GM18861 (cell line): Measurements from ENCODE around the gene KRT31.
"Not testable (repeated sequence)": the region's sequence is repeated elsewhere in the genome, so short reads cannot be mapped to it uniquely, and the experiment has no call there.

Source experiments
- ATAC-seq: cut with Tn5 transposase; IDR thresholded peaks from one replicate; pipeline ENCODE4 v1.9.1; 2021; ENCODE audit not compliant: unreplicated experiment

KRT31 gene

GRCh38 chr17:41418116-41418860 is 20.9 kb upstream of the KRT31 start:
- no peak for ATAC-seq

DNA sequence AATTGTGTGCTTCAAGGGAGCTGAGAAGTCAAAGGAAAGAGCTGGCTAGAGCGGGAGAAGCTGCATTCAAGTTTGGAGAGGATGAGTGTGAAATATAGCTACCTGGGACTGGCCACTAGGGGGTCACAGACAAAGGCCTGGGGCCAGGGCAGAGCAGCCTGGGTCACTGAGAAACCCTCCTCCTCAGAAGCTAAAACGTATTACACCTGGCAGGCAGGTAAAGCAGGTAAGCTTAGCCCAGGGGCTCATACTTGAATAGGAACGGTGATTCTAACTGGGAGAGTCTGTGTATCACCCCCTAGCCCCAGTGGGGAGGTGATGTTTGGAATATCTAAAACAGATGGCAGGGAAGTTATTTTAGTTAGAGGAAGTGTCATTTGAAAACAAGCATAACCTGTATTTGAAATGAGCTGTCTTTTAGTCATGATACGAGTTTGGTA is 20.2 kb upstream of the KRT31 start:
- no peak for ATAC-seq

DNA sequence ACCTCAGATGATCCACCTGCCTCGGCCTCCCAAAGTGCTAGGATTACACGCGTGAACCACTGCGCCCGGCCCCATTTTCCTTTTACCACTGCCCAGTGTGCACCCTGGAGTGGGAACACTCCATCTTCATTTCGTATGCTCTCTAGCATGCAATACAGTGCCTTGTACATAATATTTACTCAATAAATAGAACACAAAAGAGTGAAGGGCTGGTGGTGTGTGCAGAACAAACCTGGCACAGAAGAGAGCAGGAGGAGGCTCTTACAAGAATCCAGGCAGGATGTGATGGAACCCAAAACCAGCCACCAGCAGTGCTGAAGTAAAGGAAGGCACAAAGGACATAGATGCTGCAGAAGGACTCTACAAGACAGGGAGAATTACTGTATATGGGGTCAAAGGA is 19.7 kb upstream of the KRT31 start:
- no peak for ATAC-seq

- no peak for ATAC-seq
Observed at GRCh38 chr17:41416479-41416878, 19.1 kb upstream of the KRT31 start.

GRCh38 chr17:41415833-41416335 is 18.5 kb upstream of the KRT31 start:
- no peak for ATAC-seq

DNA sequence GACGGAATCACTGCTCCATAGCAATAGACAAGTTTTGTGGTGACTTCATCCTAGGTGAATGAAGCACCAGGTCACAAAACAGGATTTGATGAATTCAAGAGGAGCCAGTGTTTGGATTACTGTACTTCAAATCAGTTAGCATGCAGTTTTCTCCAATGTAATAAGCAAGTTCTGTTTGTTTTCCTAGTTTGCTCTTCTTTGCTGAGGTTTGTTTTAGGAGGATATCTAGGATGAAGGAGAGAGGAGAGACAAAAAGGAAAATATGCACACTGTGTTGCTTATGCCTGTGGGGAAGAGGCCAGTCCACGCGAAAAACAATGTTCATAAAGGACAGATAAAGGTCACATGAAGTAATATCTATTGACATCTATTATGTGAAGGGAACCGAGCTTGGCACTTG is 18.0 kb upstream of the KRT31 start:
- no peak for ATAC-seq

DNA sequence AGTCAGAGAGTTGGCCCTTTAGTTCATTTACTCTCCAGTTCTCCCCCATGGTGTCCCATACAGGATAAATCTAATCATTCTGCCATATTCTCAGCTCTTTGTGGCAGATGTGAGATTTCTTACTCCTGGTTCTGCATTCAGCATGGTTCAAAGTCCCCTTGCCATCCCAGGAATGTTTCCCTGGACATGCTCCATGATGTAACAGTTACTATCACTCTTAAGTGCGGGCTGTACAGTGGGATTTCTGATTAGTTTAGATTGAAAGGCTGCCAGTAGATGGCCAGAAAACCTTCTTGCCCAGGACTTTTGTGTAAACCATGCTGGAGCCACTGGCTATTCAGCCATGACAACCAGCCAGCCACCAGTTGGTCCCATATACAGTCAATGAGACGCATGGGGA is 16.6 kb upstream of the KRT31 start:
- ATAC-seq: no peak

GRCh38 chr17:41413353-41413957 is 16.0 kb upstream of the KRT31 start:
- ATAC-seq: no peak

- no peak for ATAC-seq
Observed at GRCh38 chr17:41411072-41411840, 13.8 kb upstream of the KRT31 start.

GRCh38 chr17:41407226-41407625 is 9.8 kb upstream of the KRT31 start:
- ATAC-seq: no peak

DNA sequence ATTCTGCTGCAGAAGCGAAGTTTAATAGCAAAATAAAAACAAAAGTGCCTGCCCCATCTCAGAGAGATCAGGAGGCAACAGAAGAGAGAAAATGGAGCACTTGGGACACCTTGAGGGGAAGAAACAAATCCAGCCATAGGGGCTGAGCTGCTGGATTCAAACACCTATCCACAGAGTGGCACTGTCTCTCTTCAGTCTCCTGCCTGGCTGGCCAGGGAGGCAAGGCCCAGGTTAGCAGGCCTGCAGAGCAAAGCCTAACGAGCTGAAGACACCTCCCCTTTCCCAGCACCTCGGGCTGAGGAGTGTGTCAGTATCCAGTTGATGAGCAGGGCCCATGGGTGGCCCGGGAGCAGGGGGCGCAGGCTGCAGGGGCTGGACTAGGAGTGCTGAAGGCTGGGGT is 8.8 kb upstream of the KRT31 start:
- no peak for ATAC-seq

- ATAC-seq: no peak
Observed at GRCh38 chr17:41404024-41404671, 6.7 kb upstream of the KRT31 start.

- no peak for ATAC-seq
Observed at GRCh38 chr17:41403404-41404023, 6.1 kb upstream of the KRT31 start.

DNA sequence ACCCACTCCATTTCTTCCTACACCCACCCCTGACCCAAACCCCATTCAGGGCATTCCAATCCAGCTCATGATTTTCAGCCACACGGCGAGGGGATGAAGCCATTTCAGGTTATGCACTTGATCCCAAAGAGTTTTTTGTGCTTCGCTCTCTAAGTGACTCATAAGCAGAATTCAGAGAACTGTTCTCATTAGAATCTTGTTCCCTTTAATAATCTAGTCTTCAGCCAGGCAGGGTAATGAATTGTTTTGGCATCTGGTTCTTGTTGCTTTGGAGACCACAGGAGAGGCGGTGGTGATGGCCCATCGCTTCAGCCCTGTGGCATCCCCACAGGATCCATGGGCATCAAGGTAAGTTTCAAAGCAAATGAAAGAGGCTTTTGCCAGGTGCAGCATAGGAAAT is 4.8 kb upstream of the KRT31 start:
- no peak for ATAC-seq

- ATAC-seq: no peak
Observed at GRCh38 chr17:41396340-41396739, 1.1 kb downstream of the KRT31 start.

DNA sequence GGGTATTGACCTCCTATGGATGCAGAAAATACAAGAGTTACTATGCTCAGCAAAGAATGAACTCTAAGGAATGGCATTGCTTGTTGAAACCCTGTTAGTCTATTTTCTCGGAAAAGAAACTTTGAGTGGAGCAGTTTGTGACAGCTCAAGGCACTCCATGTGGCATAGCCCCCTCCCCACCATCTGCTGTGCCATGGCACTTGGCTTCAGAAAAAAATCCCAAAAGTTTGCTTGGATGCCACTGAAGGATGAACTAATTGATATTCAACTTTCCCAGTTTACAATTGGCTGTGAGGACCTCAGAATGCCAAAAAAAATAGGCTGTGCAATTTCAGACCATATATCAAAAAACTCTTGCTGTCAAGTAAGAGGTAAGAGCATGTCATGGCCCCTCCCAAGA is 1.8 kb downstream of the KRT31 start:
- no peak for ATAC-seq

DNA sequence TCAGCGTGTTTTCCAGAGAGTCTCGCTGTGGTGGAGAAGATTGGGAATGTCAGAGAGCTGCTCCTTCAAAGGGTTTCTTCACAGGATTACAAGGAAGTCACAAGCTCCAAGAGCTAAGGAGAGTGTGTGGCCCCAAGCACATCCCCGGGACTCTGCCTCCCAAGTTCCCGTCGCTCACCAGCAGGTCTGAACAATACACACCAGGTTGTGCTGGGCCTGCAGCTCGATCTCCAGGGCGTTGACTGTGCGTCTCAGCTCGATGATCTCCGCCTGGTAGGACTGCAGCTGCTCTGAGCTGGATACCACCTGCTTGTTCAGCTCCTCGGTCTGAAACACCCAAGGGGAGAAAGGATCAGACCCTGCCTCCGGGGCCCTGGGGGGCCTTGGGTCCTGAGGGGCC is 2.4 kb downstream of the KRT31 start:
- ATAC-seq: not testable (repeated sequence)

- no peak for ATAC-seq
Observed at GRCh38 chr17:41394254-41394996, 3.0 kb downstream of the KRT31 start.

DNA sequence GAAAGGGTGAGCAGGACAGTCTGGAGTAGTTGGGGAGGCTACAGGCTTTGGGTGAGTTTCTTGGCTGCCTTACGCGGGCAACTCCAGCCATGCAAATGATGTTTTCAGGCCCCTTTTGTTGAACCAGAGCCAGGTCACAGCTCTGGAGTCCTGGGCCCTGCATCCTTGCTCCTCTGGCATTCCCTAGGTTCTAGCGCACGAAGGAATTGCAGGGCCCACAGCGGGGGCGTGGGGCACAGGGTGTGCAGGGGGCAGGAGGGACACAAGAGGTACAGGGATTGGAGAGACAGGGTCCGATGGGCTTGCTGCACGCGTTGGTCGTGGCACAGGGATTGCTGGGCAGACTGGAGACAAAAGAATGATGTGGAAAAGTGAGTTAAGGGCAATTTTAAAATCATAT is 3.6 kb downstream of the KRT31 start:
- ATAC-seq: no peak

- no peak for ATAC-seq
Observed at GRCh38 chr17:41393294-41393693, 4.1 kb downstream of the KRT31 start.
